K562 (cell line): Measurements from ENCODE around the gene SLC9A1. TPM values are rescaled to one million over a fixed set of nuclear protein-coding genes. Genes with fewer than 3 reads are reported as not detected.

ENCODE experiments used
- ATAC-seq: fragments of 200-7000 bp; cut with Tn5 transposase; 3 replicates; pipeline ENCODE4 v1.9.1; 2020; ENCODE audit warnings: moderate library complexity
- BruUV-seq: library from RNA; stranded (reverse); fragments of 400-500 nt; replicated peaks from 2 replicates; lab custom pipeline; 2021; lab: Mats Ljungman, UMichigan
- CTCF ChIA-PET: fragments of 300-600 bp; formaldehyde crosslinking; extraction: SDS; loops from one replicate; lab custom pipeline; 2021; ENCODE audit warnings: low intra/inter-chr PET ratio; lab: Yijun Ruan, JAX
- POLR2A ChIA-PET: fragments of 300-600, 350-650 bp; sonication (Branson Sonifier 250); formaldehyde crosslinking; extraction: SDS; loops from one replicate; lab custom pipeline; 2021; ENCODE audit warnings: antibody characterized with exemption, inconsistent platforms; lab: Yijun Ruan, JAX
- DNase-seq, 4 experiments: peaks; one replicate each; pipeline versions ENCODE4 v3.0.0 to v3.0.0-alpha.2; 2011 to 2018; ENCODE audit warnings: low spot score in 3 of 4, mixed read lengths in 3 of 4; ENCODE audit errors: extremely low read depth in 1 of 4
- FAIRE-seq: peaks from 2 replicates; lab custom pipeline; 2011; peaks lifted over from hg19 to GRCh38; lab: Jason Lieb, UNC
- H2AFZ ChIP-seq: 2 replicates; pipeline ENCODE4 v1.6.0; 2011; ENCODE audit warnings: low read depth, low read length, control low read depth, inconsistent platforms
- H3K27ac ChIP-seq: fragments of 200-600 bp; 3 replicates; pipeline ENCODE4 v1.8.0; 2011; ENCODE audit warnings: low read depth, mild to moderate bottlenecking, control low read depth, inconsistent platforms, low read length, moderate library complexity, mixed read lengths; ENCODE audit errors: extremely low read depth
- H3K27me3 ChIP-seq, 2 experiments: fragments of 300-600 bp in 1 of 2; 2 replicates in 1 of 2; 3 replicates in 1 of 2; pipeline versions ENCODE4 v1.6.0 to v1.8.0; 2011; ENCODE audit warnings: inconsistent platforms in 2 of 2, low read length in 2 of 2, mild to moderate bottlenecking in 1 of 2, mixed read lengths in 1 of 2, moderate library complexity in 1 of 2; ENCODE audit not compliant: control insufficient read depth in 2 of 2, insufficient read depth in 2 of 2
- H3K36me3 ChIP-seq: fragments of 300-600 bp; 3 replicates; pipeline ENCODE4 v1.8.0; 2011; ENCODE audit warnings: mild to moderate bottlenecking, low read length, inconsistent platforms; ENCODE audit not compliant: control insufficient read depth, insufficient read depth
- H3K4me1 ChIP-seq, 2 experiments: fragments of 200-600 bp in 1 of 2; replicated peaks in 1 of 2; 2 replicates in 1 of 2; 3 replicates in 1 of 2; pipeline versions ENCODE4 v1.5.1 to v1.8.0; 2011; ENCODE audit warnings: inconsistent platforms in 2 of 2, low read length in 2 of 2, mild to moderate bottlenecking in 1 of 2, mixed read lengths in 1 of 2, moderate library complexity in 1 of 2; ENCODE audit not compliant: control insufficient read depth in 2 of 2, insufficient read depth in 2 of 2
- H3K4me2 ChIP-seq: 2 replicates; pipeline ENCODE4 v1.6.1; 2011; ENCODE audit warnings: low read length, control low read depth, inconsistent platforms, mixed read lengths; ENCODE audit not compliant: insufficient read depth
- H3K4me3 ChIP-seq: fragments of 200-600 bp; sonication (generic), shearing (Covaris generic); 2 replicates; pipeline ENCODE4 v1.5.1; 2016; ENCODE audit warnings: control low read depth, inconsistent platforms
- H3K79me2 ChIP-seq: fragments of 200-600 bp; 3 replicates; pipeline ENCODE4 v1.8.0; 2011; ENCODE audit warnings: low read length, inconsistent platforms; ENCODE audit not compliant: control insufficient read depth, insufficient read depth
- H3K9ac ChIP-seq, 2 experiments: 2 replicates each; pipeline versions ENCODE4 v1.6.0 to v1.6.1; 2011; ENCODE audit warnings: low read depth in 2 of 2, low read length in 2 of 2, control low read depth in 1 of 2, inconsistent platforms in 1 of 2, mild to moderate bottlenecking in 1 of 2, mixed read lengths in 1 of 2; ENCODE audit not compliant: insufficient read depth in 1 of 2
- H3K9me1 ChIP-seq: one replicate; pipeline ENCODE4 v1.6.0; 2011; ENCODE audit warnings: inconsistent platforms, mild to moderate bottlenecking, low read length, moderate library complexity; ENCODE audit not compliant: control insufficient read depth, insufficient read depth
- H3K9me3 ChIP-seq: replicated peaks from 2 replicates; pipeline ENCODE4 v1.5.1; 2011; ENCODE audit warnings: low read depth, low read length, inconsistent platforms; ENCODE audit not compliant: control insufficient read depth, insufficient read depth
- H4K20me1 ChIP-seq: replicated peaks from 2 replicates; pipeline ENCODE4 v1.6.1; 2011; ENCODE audit warnings: low read length, inconsistent platforms, mixed read lengths; ENCODE audit not compliant: control insufficient read depth, insufficient read depth
- GABPB2 ChIP-seq: fragments of 250-450 bp; sonication (Bioruptor Pico); conservative IDR thresholded peaks from 2 replicates; pipeline ENCODE4 v1.5.1; 2021; ENCODE audit warnings: mild to moderate bottlenecking
- IRF2 ChIP-seq: sonication (generic); formaldehyde crosslinking; IDR thresholded peaks from 2 replicates; pipeline ENCODE4 v1.8.1; 2022; ENCODE audit warnings: mild to moderate bottlenecking, missing genetic modification reagents
- MXI1 ChIP-seq: IDR thresholded peaks from 2 replicates; pipeline ENCODE4 v1.6.1; 2011; ENCODE audit warnings: low read depth, mild to moderate bottlenecking, improper control_type of control experiment, low read length
- POLR2AphosphoS5 ChIP-seq: IDR thresholded peaks from 2 replicates; pipeline ENCODE4 v1.6.1; 2011; ENCODE audit warnings: mild to moderate bottlenecking, low read depth, low read length, moderate library complexity; ENCODE audit not compliant: control insufficient read depth, insufficient read depth
- SPI1 ChIP-seq: IDR thresholded peaks from 2 replicates; pipeline ENCODE4 v1.6.1; 2011; ENCODE audit warnings: low read depth, low read length, control low read depth, borderline replicate concordance
- ZNF699 ChIP-seq: fragments of 250-450 bp; sonication (Bioruptor Pico); IDR thresholded peaks from 2 replicates; pipeline ENCODE4 v1.8.0; 2021; ENCODE audit warnings: mild to moderate bottlenecking, moderate library complexity; ENCODE audit not compliant: insufficient replicate concordance
- whole genome bisulfite sequencing: fragments of 100-300 bp; shearing (Covaris generic); methylation state at CpG from one replicate; pipeline ENCODE4 v1.1.6; 2016; ENCODE audit warnings: low coverage, mixed read lengths; ENCODE audit not compliant: insufficient coverage; ENCODE audit errors: missing lambda C conversion rate; 5-methylcytosine and 5-hydroxymethylcytosine counted together
- in situ Hi-C: fragments of 300-500 bp; cut with MboI; formaldehyde crosslinking; loops from 4 replicates; pipeline ENCODE4 v1.15.0; 2018; ENCODE audit warnings: inconsistent platforms, mixed read lengths
- intact Hi-C: fragments of 100-400 bp; cut with micrococcal nuclease; formaldehyde crosslinking; loops from 2 replicates; pipeline ENCODE4 v1.14.2; 2022
- polyA plus RNA-seq, 8 experiments: library from polyadenylated mRNA; depleted of rRNA in 4 of 8; stranded (reverse) in 5 of 8; unstranded in 3 of 8; fragments of >200 nt; fragmentation: Nextera tagmentation in 2 of 8; fragmentation: Illumina TruSeq in 1 of 8; extraction: Ambion mirVana in 2 of 8; extraction: Trizol in 1 of 8; gene quantifications; 2 replicates each; pipeline versions ENCODE4 v1.2.1 to v1.2.3, GENCODE V29; 2011 to 2014; ENCODE audit warnings: inconsistent platforms in 1 of 8, missing spikeins in 1 of 8
- total RNA-seq, 7 experiments: library from RNA; depleted of rRNA in 6 of 7; stranded (reverse); fragments of >200 nt in 6 of 7; fragmentation: Illumina TruSeq in 2 of 7; extraction: Trizol in 2 of 7; gene quantifications; 2 replicates each; pipeline versions ENCODE4 v1.2.1 to v1.2.3, GENCODE V29; 2011 to 2021; ENCODE audit warnings: low replicate concordance in 1 of 7

The SLC9A1 gene
- total and polyA plus RNA-seq, 9 of the 15 experiments (the other 6 are each of a cell fraction or from before 2014, with no cell fraction given): 0.59 to 14.4 (median 2.0) TPM

- in situ Hi-C loops (loop anchor here (25.0 kb wide), 1 partner anchor 504 kb away; the partner anchor contains the start of gene AHDC1), intact Hi-C loops (loop anchor here (2.0 to 10.0 kb wide), 2 partner anchors 46 to 88 kb away; partner anchors contain the start of gene SLC9A1)
- peaks cover 9 to 29% of the 10 kb centered on the region in 2 experiments for H3K4me1 ChIP-seq
- no peaks in the 10 kb centered on the region for H3K79me2 ChIP-seq
- 68% methylated on average over 7 of the region's 7 CpGs for WGBS
- no peak overlapping the region for H2AFZ ChIP-seq
- peaks cover 16% of the 10 kb centered on the region for H3K36me3 ChIP-seq
- ChIA-PET CTCF (interaction anchor here (0.9 to 1.5 kb wide), 2 partner anchors 63 to 176 kb away, joined by 3 to 13 read pairs; no protein-coding TSS in a partner anchor), POLR2A (interaction anchor here (1.0 to 10.5 kb wide), 3 partner anchors 28 to 43 kb away, joined by 3 to 107 read pairs (median 4); partner anchors contain the start of gene SLC9A1)
- no peak for ATAC-seq
- no peaks in the 10 kb centered on the region; a peak in 1 of 5 replicates for H3K27me3 ChIP-seq
- H3K9ac ChIP-seq: peak overlapping the region in 1 of 2 experiments; percentile 40; a peak in 1 of 4 replicates
- no peak overlapping the region for H3K4me3 ChIP-seq
- H3K9me3 ChIP-seq: no peaks in the 10 kb centered on the region
- FAIRE-seq: no peak
- no peak overlapping the region for H3K4me2 ChIP-seq
- BruUV-seq: no TSS peak
- no peak for DNase-seq
- no peaks in the 10 kb centered on the region for H3K9me1 ChIP-seq
- TF ChIP-seq GABPB2 (CRISPR knock-in tag) (no peak), IRF2 (CRISPR knock-in tag) (no peak)
- TF ChIP-seq, all 486 proteins: peak for 0
- Histone ChIP-seq H4K20me1 (0 out of 2 replicates have a peak, but pooled peaks cover 6% of the 10 kb centered on the region), H3K27ac (no peak overlapping the region)
These were observed 46.3 kb downstream of the SLC9A1 start for GRCh38 chr1:27108588-27108987.

- peak; percentile 32 for FAIRE-seq
- in situ Hi-C loops: loop anchor here (25.0 kb wide), 1 partner anchor 506 kb away; the partner anchor contains the start of gene AHDC1
These were observed 48.2 kb downstream of the SLC9A1 start for GRCh38 chr1:27106561-27107323.

More at GRCh38 chr1:27106561-27107323, 48.2 kb downstream of the SLC9A1 start:
- DNase-seq (no peak), ATAC-seq (no peak)
- Histone ChIP-seq H3K4me2 (no peak overlapping the region), H3K9ac (peak overlapping the region in 1 of 2 experiments; percentile 68; a peak in 2 of 4 replicates), H2AFZ (no peak overlapping the region), H3K4me3 (no peak overlapping the region), H3K36me3 (peaks cover 14% of the 10 kb centered on the region; the same call in 2 of the 3 replicates), H3K9me3 (no peaks in the 10 kb centered on the region), H3K79me2 (no peaks in the 10 kb centered on the region), H3K27me3 (no peaks in the 10 kb centered on the region; a peak in 1 of 5 replicates), H3K9me1 (peaks cover 5% of the 10 kb centered on the region), H3K4me1 (peaks cover 3 to 36% of the 10 kb centered on the region in 2 experiments), H4K20me1 (peaks cover 8% of the 10 kb centered on the region; the same call in 1 of the 2 replicates), H3K27ac (peak overlapping the region; percentile 23; the same call in 1 of the 3 replicates)
- POLR2A ChIA-PET: interaction anchor here (0.6 to 1.1 kb wide), 2 partner anchors 48 to 93 kb away, joined by 3 to 4 read pairs; partner anchors contain the start of gene SLC9A1
- CTCF ChIA-PET: no interaction called here
- intact Hi-C loops: loop anchor here (10.0 kb wide), 1 partner anchor 48 kb away; the partner anchor contains the start of gene SLC9A1
- 81% methylated on average over 7 of the region's 7 CpGs for WGBS
- no TSS peak for BruUV-seq
- TF ChIP-seq MXI1 (no peak), POLR2AphosphoS5 (no peak), SPI1 (peak; percentile 62; the same call in 1 of the 2 replicates), ZNF699 (CRISPR knock-in tag) (no peak)
